Measurements from ENCODE around the gene IRAK2.
"Not testable (repeated sequence)": the region's sequence is repeated elsewhere in the genome, so short reads cannot be mapped to it uniquely, and the experiment has no call there.

Gene IRAK2, protein sequence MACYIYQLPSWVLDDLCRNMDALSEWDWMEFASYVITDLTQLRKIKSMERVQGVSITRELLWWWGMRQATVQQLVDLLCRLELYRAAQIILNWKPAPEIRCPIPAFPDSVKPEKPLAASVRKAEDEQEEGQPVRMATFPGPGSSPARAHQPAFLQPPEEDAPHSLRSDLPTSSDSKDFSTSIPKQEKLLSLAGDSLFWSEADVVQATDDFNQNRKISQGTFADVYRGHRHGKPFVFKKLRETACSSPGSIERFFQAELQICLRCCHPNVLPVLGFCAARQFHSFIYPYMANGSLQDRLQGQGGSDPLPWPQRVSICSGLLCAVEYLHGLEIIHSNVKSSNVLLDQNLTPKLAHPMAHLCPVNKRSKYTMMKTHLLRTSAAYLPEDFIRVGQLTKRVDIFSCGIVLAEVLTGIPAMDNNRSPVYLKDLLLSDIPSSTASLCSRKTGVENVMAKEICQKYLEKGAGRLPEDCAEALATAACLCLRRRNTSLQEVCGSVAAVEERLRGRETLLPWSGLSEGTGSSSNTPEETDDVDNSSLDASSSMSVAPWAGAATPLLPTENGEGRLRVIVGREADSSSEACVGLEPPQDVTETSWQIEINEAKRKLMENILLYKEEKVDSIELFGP

GRCh38 chr3:10164546-10165393 lies at the start of gene IRAK2:
Gene IRAK2 (plus strand): TSS chr3:10164919. CDS start chr3:10164955, 36 bp downstream.
- peak; percentile 56 to 64 for DNase-seq

DNA sequence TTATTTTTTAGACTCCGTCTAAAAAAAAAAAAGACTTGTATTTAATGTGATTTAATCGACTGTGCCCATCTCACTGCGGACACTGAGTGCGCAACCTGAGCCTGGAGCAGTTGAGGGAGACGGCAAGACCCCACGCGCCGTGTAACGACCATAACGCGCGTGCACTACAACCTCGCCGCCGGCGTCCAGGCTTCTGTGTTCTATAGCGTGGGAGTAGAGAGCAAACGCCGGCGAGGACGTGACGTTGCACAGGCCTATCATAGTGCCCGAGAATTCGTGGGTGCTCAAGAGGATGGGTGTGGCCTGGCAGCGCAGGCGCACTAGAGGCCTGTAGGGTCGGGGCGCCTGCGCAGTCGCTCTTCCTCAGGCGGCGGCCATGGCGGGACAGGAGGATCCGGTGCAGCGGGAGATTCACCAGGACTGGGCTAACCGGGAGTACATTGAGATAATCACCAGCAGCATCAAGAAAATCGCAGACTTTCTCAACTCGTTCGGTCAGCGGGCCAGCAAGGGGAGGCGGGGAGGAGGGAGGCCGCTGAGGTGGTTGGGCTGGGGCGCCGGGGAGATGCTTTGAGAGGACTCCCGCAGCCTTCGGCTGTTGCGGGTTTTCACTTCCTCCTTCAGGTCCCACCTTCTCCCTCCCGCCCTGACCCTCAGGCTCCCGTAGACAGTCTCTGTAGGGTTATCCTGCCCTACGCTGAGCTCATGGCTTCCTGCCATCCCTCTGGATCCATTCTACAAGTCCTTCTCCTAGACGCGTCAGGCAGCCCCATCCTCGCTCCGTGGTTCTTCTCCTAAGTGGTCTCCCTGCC lies 49.2 kb upstream of the IRAK2 start, which contains the start of gene BRK1:
Gene BRK1 (plus strand): TSS at position 350 of the 812 bp plus-strand sequence. CDS start 27 bp downstream, at position 377.
- peak; percentile 95 to 96 for DNase-seq

DNA sequence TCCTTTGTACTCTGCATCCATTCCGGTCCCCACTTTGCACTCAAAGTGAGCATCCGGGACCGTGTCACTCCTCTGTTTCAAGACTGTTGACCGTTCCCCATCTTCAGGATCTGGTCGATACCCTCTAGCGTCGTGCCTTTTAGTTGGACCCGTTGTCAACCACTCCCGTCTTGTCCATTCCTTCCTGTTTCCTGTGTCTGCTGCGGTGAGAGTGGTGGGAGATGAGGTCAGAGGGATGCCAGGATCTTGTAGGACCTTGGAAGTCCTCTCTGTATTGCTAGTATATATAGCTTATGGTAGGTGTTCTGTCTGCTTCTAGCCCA lies 48.6 kb upstream of the IRAK2 start:
- DNase-seq: no peak

- DNase-seq: no peak
Measured at GRCh38 chr3:10116928-10117327, 47.8 kb upstream of the IRAK2 start.

DNA sequence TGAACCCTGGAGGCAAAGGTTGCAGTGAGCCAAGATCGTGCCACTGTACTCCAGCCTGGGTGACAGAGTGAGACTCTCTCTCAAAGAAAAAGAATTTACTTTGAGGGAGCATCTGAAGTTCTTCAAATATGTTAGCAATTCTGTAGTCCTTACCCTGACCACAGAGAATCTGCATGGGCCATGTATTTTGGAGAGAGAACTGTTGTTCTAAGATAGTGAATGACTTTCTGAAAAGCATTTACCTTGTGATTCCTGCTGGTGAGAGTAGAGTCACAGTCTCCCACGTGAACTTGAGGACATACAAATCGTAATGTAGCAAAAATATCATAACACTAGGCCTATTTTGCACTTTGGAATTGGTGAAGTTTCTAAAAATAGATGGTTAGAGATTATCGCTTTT lies 45.3 kb upstream of the IRAK2 start:
- DNase-seq: no peak

GRCh38 chr3:10121064-10121463 lies 43.7 kb upstream of the IRAK2 start:
- no peak for DNase-seq

- no peak for DNase-seq
Measured at GRCh38 chr3:10122724-10123123, 42.0 kb upstream of the IRAK2 start.

DNA sequence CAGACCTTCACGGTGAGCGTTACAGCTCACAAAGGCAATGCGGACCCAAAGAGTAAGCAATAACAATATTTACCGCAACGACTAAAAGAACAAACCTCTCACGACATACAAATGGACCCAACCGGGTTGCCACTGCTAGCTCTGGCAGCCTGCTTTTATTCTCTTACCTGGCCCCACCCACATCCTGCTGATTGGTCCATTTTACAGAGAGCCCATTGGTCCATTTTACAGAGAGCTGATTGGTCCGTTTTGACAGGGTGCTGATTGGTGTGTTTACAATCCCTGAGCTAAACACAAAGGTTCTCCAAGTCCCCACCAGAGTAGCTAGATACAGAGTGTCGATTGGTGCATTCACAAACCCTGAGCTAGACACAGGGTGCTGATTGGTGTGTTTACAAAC lies 28.8 kb upstream of the IRAK2 start:
- DNase-seq: not testable (repeated sequence)

DNA sequence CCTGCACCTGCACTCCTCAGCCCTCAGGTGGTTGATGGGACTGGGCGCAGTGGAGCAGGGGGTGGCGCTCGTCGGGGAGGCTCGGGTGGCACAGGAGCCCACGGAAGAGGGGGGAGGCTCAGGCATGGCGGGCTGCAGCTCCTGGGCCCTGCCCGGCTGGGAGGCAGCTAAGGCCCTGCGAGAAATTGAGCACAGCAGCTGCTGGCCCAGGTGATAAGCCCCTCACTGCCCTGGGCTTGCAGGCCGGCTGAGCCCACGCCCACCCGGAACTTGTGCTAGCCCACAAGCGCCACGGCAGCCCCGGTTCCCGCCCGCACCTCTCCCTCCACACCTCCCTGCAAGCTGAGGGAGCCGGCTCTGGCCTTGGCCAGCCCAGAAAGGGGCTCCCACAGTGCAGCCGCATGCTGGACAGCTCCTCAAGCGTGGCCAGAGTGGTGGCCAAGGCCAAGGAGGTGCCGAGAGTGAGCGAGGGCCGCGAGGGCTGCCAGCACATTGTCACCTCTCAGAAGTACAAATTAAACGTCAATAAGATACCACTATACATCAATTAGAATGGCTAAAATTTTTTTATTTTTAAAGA lies 28.2 kb upstream of the IRAK2 start:
- DNase-seq: no peak

DNA sequence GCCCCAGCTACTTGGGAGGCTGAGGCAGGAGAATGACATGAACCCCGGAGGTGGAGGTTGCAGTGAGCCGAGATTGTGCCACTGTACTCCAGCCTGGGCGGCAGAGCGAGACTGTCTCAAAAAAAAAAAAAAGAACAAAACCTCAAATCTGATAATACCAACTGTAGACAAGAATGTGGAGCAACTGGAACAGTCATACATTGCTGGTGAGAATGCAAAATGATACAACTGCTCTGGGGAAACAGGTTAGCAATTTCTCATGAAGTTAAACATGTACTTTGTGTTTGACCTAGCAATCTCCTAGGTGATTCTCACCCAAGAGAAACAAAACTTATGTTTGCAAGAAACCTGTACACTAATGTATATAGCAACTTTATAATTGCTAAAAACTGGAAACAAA lies 27.5 kb upstream of the IRAK2 start:
- no peak for DNase-seq

DNA sequence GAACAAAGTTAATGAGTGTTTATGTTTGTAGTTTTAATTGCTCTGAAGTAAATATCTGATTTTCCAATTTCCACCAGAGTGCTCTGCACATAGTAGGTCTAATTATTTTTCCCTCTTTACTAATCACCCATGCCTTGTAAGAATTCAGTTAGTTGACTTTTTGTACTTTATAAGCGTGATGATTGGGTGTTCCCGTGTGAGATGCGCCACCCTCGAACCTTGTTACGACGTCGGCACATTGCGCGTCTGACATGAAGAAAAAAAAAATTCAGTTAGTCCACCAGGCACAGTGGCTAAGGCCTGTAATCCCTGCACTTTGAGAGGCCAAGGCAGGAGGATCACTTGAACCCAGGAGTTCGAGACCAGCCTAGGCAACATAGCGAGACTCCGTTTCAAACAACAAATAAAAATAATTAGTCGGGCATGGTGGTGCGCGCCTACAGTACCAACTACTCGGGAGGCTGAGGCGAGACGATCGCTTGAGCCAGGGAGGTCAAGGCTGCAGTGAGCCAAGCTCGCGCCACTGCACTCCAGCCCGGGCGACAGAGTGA lies 23.6 kb upstream of the IRAK2 start:
- DNase-seq: no peak

- peak in 1 of 2 donors; percentile 33 for DNase-seq
Measured at GRCh38 chr3:10142707-10143560, 21.8 kb upstream of the IRAK2 start.

DNA sequence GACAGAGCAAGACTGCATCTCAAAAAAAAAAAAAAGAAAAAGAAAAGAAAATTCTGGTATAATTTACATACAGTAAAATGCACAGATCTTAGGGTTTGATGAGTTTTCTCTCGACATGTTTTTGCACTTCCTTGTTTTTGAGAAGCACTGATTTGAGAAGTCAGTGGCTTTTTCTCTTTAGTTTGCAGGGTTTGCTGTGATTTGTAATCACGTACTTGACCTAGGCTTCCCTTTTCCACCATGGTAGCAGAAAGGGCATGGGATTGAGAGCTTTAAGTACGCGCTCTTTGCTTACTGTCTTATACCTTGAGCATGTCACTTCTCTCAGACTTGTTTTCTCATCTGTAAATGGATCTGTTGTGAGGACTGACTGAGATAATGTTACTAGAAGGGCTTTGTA lies 19.0 kb upstream of the IRAK2 start:
- no peak for DNase-seq

DNA sequence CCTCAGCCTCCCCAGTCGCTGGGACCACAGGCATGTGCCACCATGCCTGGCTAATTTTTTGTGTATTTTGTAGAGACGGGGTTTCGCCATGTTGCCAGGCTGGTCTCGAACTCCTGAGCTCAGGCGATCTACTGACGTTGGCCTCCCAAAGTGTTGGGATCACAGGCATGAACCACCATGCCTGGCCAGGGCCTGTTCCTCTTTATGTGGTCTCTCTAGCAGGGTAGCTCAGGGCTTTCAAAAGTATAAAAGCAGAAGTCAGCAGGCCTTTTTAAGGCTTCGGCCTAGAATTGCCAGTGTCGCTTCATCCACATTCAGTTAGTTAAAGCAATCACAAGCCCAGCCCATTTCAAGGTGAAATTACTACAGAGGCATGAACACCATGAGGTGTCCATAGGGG lies 15.5 kb upstream of the IRAK2 start:
- no peak for DNase-seq

- DNase-seq: no peak
Measured at GRCh38 chr3:10150987-10151386, 13.7 kb upstream of the IRAK2 start.

GRCh38 chr3:10154335-10155122 lies 10.2 kb upstream of the IRAK2 start:
- DNase-seq: no peak

DNA sequence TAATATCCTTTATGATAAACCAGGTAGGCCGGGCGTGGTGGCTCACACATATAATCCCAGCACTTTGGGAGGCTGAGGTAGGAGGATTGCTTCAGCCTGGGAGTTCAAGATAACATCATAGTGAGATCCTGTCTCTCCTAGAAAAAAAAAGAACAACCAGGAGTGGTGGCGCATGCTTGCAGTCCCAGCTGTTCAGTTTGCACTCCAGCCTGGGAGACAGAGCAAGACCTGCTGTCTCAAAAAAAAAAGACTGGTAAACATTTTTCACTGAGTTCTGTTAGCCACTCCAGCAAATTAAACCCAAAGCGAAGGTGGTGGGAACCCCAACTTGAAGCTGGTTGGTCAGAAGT lies 9.6 kb upstream of the IRAK2 start:
- DNase-seq: no peak

DNA sequence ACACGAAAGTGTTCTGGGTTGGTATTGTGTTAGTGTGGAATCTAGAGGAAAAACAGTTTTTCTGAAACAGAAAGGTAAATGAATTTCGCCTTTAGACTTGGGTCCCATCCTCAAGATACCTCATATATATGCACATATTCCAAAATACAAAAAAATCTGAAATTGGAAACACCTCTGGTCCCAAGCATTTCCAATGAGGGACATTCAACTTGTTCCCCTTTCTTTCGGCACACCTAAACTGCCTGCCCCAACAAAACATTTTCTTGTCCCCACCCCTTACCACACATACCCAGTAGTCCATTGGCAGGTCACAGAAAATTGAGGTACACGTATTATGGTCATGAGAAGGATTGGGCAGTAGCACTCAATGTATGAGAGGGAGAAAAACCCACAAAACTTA lies 9.1 kb upstream of the IRAK2 start:
- DNase-seq: no peak

GRCh38 chr3:10157031-10157430 lies 7.7 kb upstream of the IRAK2 start:
- DNase-seq: no peak

GRCh38 chr3:10158555-10158954 lies 6.2 kb upstream of the IRAK2 start:
- not testable (repeated sequence) for DNase-seq
